ENCODE data around the gene ADGRL4.
"Not testable (repeated sequence)": the region's sequence is repeated elsewhere in the genome, so short reads cannot be mapped to it uniquely, and the experiment has no call there.

ADGRL4 gene

DNA sequence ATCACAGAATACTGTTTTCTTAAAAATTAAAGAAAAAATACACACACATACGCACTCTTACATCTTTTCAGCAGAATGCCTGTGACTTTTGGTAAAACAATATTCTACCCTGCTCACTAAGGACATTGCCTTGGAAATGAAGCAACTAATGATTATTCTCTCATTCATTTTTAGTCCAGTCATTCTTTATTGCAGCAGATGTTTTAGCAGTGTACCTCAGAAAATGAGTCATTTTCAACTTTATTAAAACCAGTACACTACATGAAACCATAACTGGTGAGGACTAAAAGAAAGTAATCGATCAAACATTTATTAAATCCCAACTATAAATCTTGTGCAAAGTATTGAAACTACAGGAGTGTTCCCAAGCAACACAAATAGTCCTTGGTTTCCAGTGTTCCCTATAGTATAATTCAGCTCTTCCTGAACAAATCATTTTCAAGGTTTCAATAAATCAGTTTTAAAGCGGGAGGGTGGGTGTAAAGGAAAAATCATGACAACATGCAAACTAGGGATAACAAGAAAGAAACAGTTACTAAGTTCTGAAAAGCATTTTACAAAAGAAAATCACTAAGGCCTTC, 114.2 kb downstream of the ADGRL4 start:
- DNase-seq (ENCODE audit: low read depth) = peak; percentile 55
- no peak for TF ChIP-seq CTCF (conservative IDR thresholded peaks at IDR 0.05; ENCODE audit: low read length)
- H3K4me3 ChIP-seq (ENCODE audit: low read length) = no peak overlapping the region

GRCh38 chr1:78887458-78887857, 119.1 kb downstream of the ADGRL4 start:
- TF ChIP-seq CTCF (conservative IDR thresholded peaks at IDR 0.05; ENCODE audit: low read length) = no peak
- no peak overlapping the region for H3K4me3 ChIP-seq (ENCODE audit: low read length)
- DNase-seq (ENCODE audit: low read depth) = no peak

GRCh38 chr1:78884685-78885452, 121.7 kb downstream of the ADGRL4 start:
- no peak overlapping the region for H3K4me3 ChIP-seq (ENCODE audit: low read length)
- DNase-seq (ENCODE audit: low read depth) = peak; percentile 39
- TF ChIP-seq CTCF (conservative IDR thresholded peaks at IDR 0.05; ENCODE audit: low read length) = no peak

GRCh38 chr1:78880223-78880622, 126.3 kb downstream of the ADGRL4 start:
- H3K4me3 ChIP-seq (ENCODE audit: low read length) = no peak overlapping the region
- TF ChIP-seq CTCF (conservative IDR thresholded peaks at IDR 0.05; ENCODE audit: low read length) = no peak
- DNase-seq (ENCODE audit: low read depth) = no peak

- H3K4me3 ChIP-seq (ENCODE audit: low read length); DNase-seq (ENCODE audit: low read depth): not testable (repeated sequence)
These were observed 130.5 kb downstream of the ADGRL4 start for GRCh38 chr1:78875986-78876385.

- peak; percentile 65 for DNase-seq (ENCODE audit: low read depth)
- H3K4me3 ChIP-seq (ENCODE audit: low read length) = not testable (repeated sequence)
These were observed 133.7 kb downstream of the ADGRL4 start for GRCh38 chr1:78872801-78873200.

DNA sequence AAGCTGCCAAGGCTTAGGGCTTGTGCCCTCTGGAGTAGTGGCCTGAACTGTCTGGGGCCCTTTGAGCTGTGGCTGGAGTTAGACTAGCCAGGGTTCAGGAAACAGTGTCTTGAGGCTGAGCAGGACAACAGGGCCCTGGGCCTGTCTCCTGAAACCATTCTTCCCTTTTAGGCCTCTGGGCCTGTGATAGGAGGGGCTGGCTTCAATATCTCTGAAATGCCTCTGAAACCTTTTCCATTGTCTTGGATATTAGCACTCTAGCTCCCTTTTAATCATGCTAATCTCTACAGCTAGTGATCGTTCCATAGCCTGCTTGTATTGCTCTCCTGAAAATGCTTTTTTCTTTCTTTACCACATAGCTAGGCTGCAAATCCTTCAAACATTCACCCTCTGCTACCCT, 135.3 kb downstream of the ADGRL4 start:
- no peak for DNase-seq (ENCODE audit: low read depth)
- TF ChIP-seq CTCF (conservative IDR thresholded peaks at IDR 0.05; ENCODE audit: low read length) = no peak
- H3K4me3 ChIP-seq (ENCODE audit: low read length) = no peak overlapping the region

DNA sequence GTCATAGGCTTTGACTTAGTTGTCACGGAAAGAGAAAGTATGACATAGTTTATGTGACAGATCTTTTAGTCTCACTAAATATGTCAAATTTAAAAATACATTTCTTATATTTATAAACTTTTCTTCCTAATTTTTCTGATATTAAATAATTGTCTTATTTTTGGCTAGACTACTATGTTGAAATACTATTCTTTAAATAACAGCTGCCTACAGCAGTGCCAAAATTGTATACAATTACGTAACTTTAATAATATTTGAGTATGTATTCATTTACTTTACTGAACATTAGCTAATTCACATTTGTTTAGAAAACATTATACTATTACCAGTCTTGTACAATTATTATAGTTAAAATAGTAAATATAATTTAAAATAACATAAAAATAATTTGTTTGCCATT, 137.4 kb downstream of the ADGRL4 start:
- DNase-seq (ENCODE audit: low read depth) = no peak
- no peak for TF ChIP-seq CTCF (conservative IDR thresholded peaks at IDR 0.05; ENCODE audit: low read length)
- H3K4me3 ChIP-seq (ENCODE audit: low read length) = no peak overlapping the region

Measured in AG10803 (cell line).